ENCODE measurements around the gene KRT82.
"Not testable (repeated sequence)": the region's sequence is repeated elsewhere in the genome, so short reads cannot be mapped to it uniquely, and the experiment has no call there.

Gene KRT82

GRCh38 chr12:52411815-52412214 lies 5.7 kb upstream of the KRT82 start:
- no peak for DNase-seq (ENCODE audit: extremely low spot score)
- POLR2A ChIA-PET, result no interaction called here
- TF ChIP-seq PKNOX1 (IDR thresholded peaks at IDR 0.05) (no peak), ZNF384 (IDR thresholded peaks at IDR 0.05) (no peak), FOXK2 (IDR thresholded peaks at IDR 0.05) (no peak), HDGF (IDR thresholded peaks at IDR 0.05; ENCODE audit: borderline replicate concordance) (no peak), BHLHE40 (IDR thresholded peaks at IDR 0.05; ENCODE audit: borderline replicate concordance) (no peak), TARDBP (IDR thresholded peaks at IDR 0.05) (no peak), CTBP1 (IDR thresholded peaks at IDR 0.05; ENCODE audit: borderline replicate concordance) (no peak), FOXM1 (IDR thresholded peaks at IDR 0.05; ENCODE audit: borderline replicate concordance) (no peak), NFRKB (IDR thresholded peaks at IDR 0.05) (no peak), ELF4 (IDR thresholded peaks at IDR 0.05) (no peak), FOXA1 (IDR thresholded peaks at IDR 0.05) (no peak), SUZ12 (IDR thresholded peaks at IDR 0.05) (no peak), L3MBTL2 (conservative IDR thresholded peaks at IDR 0.05) (no peak), LEF1 (IDR thresholded peaks at IDR 0.05; ENCODE audit: borderline replicate concordance) (no peak), SP1 (IDR thresholded peaks at IDR 0.05) (no peak)
- CTCF ChIA-PET, result no interaction called here

- CTCF ChIA-PET; POLR2A ChIA-PET; DNase-seq (ENCODE audit: extremely low spot score): not testable (repeated sequence)
Measured at GRCh38 chr12:52410589-52411248, 4.6 kb upstream of the KRT82 start.

- no peak for DNase-seq (ENCODE audit: extremely low spot score)
- CTCF ChIA-PET, result no interaction called here
- POLR2A ChIA-PET, result no interaction called here
- TF ChIP-seq LEF1 (IDR thresholded peaks at IDR 0.05; ENCODE audit: borderline replicate concordance) (no peak), SP1 (IDR thresholded peaks at IDR 0.05) (no peak), HDGF (IDR thresholded peaks at IDR 0.05; ENCODE audit: borderline replicate concordance) (no peak), SUZ12 (IDR thresholded peaks at IDR 0.05) (no peak), NFRKB (IDR thresholded peaks at IDR 0.05) (no peak), ZNF384 (IDR thresholded peaks at IDR 0.05) (no peak), PKNOX1 (IDR thresholded peaks at IDR 0.05) (no peak), BHLHE40 (IDR thresholded peaks at IDR 0.05; ENCODE audit: borderline replicate concordance) (no peak), CTBP1 (IDR thresholded peaks at IDR 0.05; ENCODE audit: borderline replicate concordance) (no peak), FOXM1 (IDR thresholded peaks at IDR 0.05; ENCODE audit: borderline replicate concordance) (no peak), ELF4 (IDR thresholded peaks at IDR 0.05) (no peak), FOXK2 (IDR thresholded peaks at IDR 0.05) (no peak), FOXA1 (IDR thresholded peaks at IDR 0.05) (no peak), ARNT (IDR thresholded peaks at IDR 0.05) (no peak), TARDBP (IDR thresholded peaks at IDR 0.05) (no peak), L3MBTL2 (conservative IDR thresholded peaks at IDR 0.05) (no peak)
Measured at GRCh38 chr12:52407918-52408317, 1.8 kb upstream of the KRT82 start.

- CTCF ChIA-PET, result no interaction called here
- no peak for DNase-seq (ENCODE audit: extremely low spot score)
- TF ChIP-seq ZNF384 (IDR thresholded peaks at IDR 0.05) (no peak), LEF1 (IDR thresholded peaks at IDR 0.05; ENCODE audit: borderline replicate concordance) (no peak), SUZ12 (IDR thresholded peaks at IDR 0.05) (no peak), L3MBTL2 (conservative IDR thresholded peaks at IDR 0.05) (no peak), ARNT (IDR thresholded peaks at IDR 0.05) (no peak), FOXM1 (IDR thresholded peaks at IDR 0.05; ENCODE audit: borderline replicate concordance) (no peak), ELF4 (IDR thresholded peaks at IDR 0.05) (no peak), NFRKB (IDR thresholded peaks at IDR 0.05) (no peak), FOXK2 (IDR thresholded peaks at IDR 0.05) (no peak)
- POLR2A ChIA-PET, result no interaction called here
Measured at GRCh38 chr12:52404951-52405350, 1.2 kb downstream of the KRT82 start.

GRCh38 chr12:52403561-52403960 lies 2.6 kb downstream of the KRT82 start:
- ChIA-PET CTCF (no interaction called here), POLR2A (no interaction called here)
- TF ChIP-seq PKNOX1 (IDR thresholded peaks at IDR 0.05) (no peak), FOXM1 (IDR thresholded peaks at IDR 0.05; ENCODE audit: borderline replicate concordance) (no peak), NFRKB (IDR thresholded peaks at IDR 0.05) (no peak), SP1 (IDR thresholded peaks at IDR 0.05) (no peak), FOXK2 (IDR thresholded peaks at IDR 0.05) (no peak), LEF1 (IDR thresholded peaks at IDR 0.05; ENCODE audit: borderline replicate concordance) (no peak)
- no peak for DNase-seq (ENCODE audit: extremely low spot score)

- CTCF ChIA-PET, result no interaction called here
- DNase-seq (ENCODE audit: extremely low spot score), result no peak
- no peak for TF ChIP-seq FOXM1 (IDR thresholded peaks at IDR 0.05; ENCODE audit: borderline replicate concordance)
- TF ChIP-seq L3MBTL2 (conservative IDR thresholded peaks at IDR 0.05), result no peak
- no peak for TF ChIP-seq FOXK2 (IDR thresholded peaks at IDR 0.05)
- no peak for TF ChIP-seq HDGF (IDR thresholded peaks at IDR 0.05; ENCODE audit: borderline replicate concordance)
- TF ChIP-seq ZNF384 (IDR thresholded peaks at IDR 0.05), result no peak
- no peak for TF ChIP-seq FOXA1 (IDR thresholded peaks at IDR 0.05)
- TF ChIP-seq SP1 (IDR thresholded peaks at IDR 0.05), result no peak
- no peak for TF ChIP-seq ELF4 (IDR thresholded peaks at IDR 0.05)
- TF ChIP-seq ARNT (IDR thresholded peaks at IDR 0.05), result no peak
- no peak for TF ChIP-seq SUZ12 (IDR thresholded peaks at IDR 0.05)
- no peak for TF ChIP-seq NFRKB (IDR thresholded peaks at IDR 0.05)
- TF ChIP-seq PKNOX1 (IDR thresholded peaks at IDR 0.05), result no peak
- POLR2A ChIA-PET, result no interaction called here
Measured at GRCh38 chr12:52402873-52403540, 3.1 kb downstream of the KRT82 start.
